Spinal cord (tissue), 10 donors: Measurements from ENCODE around the gene CREB5. TPM values are rescaled to one million over a fixed set of nuclear protein-coding genes. Genes with fewer than 3 reads are reported as not detected.

ENCODE experiments used
- DNase-seq, 6 donors: peaks; one replicate each; pipeline versions ENCODE4 v3.0.0 to v3.0.0-alpha.2; 2013 to 2015; ENCODE audit warnings: low spot score in 6 of 6, low read depth in 4 of 6
- H3K27ac ChIP-seq: one replicate; pipeline ENCODE4 v1.5.1; 2013; ENCODE audit warnings: low read depth, low read length, control low read depth
- H3K27me3 ChIP-seq: one replicate; pipeline ENCODE4 v1.6.1; 2013; ENCODE audit warnings: low read length; ENCODE audit not compliant: control insufficient read depth, insufficient read depth
- H3K36me3 ChIP-seq: one replicate; pipeline ENCODE4 v1.6.1; 2013; ENCODE audit warnings: low read length; ENCODE audit not compliant: control insufficient read depth, insufficient read depth
- H3K4me1 ChIP-seq: one replicate; pipeline ENCODE4 v1.6.1; 2013; ENCODE audit warnings: low read length; ENCODE audit not compliant: control insufficient read depth, insufficient read depth
- H3K4me3 ChIP-seq: one replicate; pipeline ENCODE4 v1.5.1; 2013; ENCODE audit warnings: low read depth, low read length, control low read depth
- H3K9me3 ChIP-seq: one replicate; pipeline ENCODE4 v1.6.1; 2013; ENCODE audit warnings: low read length; ENCODE audit not compliant: control insufficient read depth, insufficient read depth
- WGBS: methylation state at CpG from one replicate; pipeline ENCODE4 v1.1.5; 2013; ENCODE audit warnings: missing lambda C conversion rate; ENCODE audit not compliant: insufficient coverage; 5-methylcytosine and 5-hydroxymethylcytosine counted together
- polyA plus RNA-seq, 2 donors: library from polyadenylated mRNA; unstranded; fragments of 120-200 nt; gene quantifications; one replicate each; pipeline ENCODE4 v1.2.1, GENCODE V29; 2013; ENCODE audit not compliant: insufficient read length in 2 of 2
- total RNA-seq, 2 donors: library from RNA; depleted of rRNA in 1 of 2; stranded (reverse); fragments of 120-200 nt in 1 of 2; fragments of >200 nt in 1 of 2; gene quantifications; one replicate each; pipeline versions ENCODE4 v1.2.3 to v1.2.4, GENCODE V29; 2013 to 2014
- donor health status: healthy.

The CREB5 gene
- total and polyA plus RNA-seq, 4 donors, result 15.3 to 34.3 (median 17.0) TPM

DNA sequence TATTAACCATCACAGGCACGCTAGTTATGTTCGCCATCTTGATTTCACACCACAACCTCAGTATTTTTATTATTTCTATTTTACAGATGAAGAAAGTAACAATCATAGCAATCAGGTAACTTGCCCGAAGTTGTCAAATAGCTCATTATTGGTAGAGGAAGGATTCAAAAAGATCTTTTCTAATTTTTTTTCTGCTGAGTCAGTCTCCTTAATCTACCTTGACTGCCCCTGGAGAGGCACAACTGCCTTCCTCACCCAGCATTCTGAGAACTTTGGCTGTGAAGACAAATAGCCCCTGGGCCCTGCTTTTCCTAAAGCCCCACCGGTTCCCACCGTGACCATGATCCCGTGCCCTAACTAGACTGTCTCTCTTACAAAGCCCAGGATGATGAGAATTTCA lies 446.6 kb downstream of the CREB5 start:
- Histone ChIP-seq H3K36me3 (no peaks in the 10 kb centered on the region), H3K27ac (no peak overlapping the region), H3K9me3 (no peaks in the 10 kb centered on the region), H3K27me3 (peaks cover 2% of the 10 kb centered on the region), H3K4me3 (no peak overlapping the region), H3K4me1 (peaks cover 7% of the 10 kb centered on the region)
- no peak for DNase-seq
- WGBS, result 93% methylated on average over 2 of the region's 6 CpGs

DNA sequence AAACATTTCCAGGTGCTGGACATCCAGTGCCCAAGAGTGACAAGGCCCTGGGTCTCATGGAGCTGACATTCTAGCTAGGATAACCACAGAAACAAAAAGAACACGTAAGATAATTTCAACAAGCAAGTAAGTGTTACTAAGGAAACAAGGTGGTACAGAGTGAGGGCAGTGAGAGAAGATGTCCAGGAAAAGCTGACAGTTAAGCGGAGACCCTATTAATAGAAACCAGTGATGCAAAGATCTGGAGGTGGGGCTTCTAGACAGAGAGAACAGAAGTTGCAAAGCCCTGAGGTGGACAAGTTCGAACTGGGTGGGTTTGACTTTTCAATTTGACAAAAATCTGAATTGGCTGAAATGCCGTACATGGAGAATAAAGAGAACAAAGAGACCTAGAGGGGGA lies 449.5 kb downstream of the CREB5 start:
- H3K27ac ChIP-seq, result no peak overlapping the region
- H3K4me3 ChIP-seq, result no peak overlapping the region
- no peaks in the 10 kb centered on the region for H3K9me3 ChIP-seq
- WGBS, result 93% methylated on average over 4 of the region's 4 CpGs
- no peak for DNase-seq
- H3K27me3 ChIP-seq, result no peaks in the 10 kb centered on the region
- no peaks in the 10 kb centered on the region for H3K36me3 ChIP-seq
- no peaks in the 10 kb centered on the region for H3K4me1 ChIP-seq

DNA sequence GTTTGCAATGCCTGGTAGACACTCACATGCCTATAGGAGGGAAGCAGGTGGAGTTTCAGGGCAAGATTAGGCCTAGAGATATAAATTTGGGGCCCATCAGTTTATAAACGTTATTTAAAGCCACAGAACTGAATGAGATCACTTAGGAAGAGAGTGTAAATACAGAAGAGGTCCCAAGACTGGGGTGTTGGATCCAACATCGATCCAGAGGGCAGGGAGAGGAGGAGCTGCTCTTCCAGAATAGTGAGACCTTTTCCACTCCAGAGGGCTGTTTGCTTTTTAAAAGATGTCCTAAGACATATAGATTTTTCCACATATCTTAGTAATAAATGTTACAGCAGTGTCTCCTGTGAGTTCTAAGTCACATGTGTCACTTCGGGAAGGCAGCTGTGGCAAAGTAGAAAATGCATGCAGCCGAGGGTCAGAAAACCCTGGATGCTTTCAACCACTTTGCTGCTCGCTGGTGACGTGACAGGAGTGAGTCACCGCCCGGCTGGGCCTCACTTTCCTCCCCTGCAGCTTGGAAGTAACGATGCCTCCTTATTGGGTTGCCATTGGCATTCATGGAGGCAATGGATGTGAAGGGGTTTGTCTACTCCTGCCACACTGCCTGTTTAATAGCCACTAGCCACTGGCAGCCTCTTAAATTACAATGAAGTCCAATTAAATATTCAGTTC lies 450.4 kb downstream of the CREB5 start:
- H3K4me3 ChIP-seq, result no peak overlapping the region
- no peaks in the 10 kb centered on the region for H3K9me3 ChIP-seq
- no peak overlapping the region for H3K27ac ChIP-seq
- H3K4me1 ChIP-seq, result no peaks in the 10 kb centered on the region
- H3K36me3 ChIP-seq, result no peaks in the 10 kb centered on the region
- no peaks in the 10 kb centered on the region for H3K27me3 ChIP-seq
- WGBS, result 84% methylated on average over 6 of the region's 9 CpGs
- DNase-seq, result no peak

DNA sequence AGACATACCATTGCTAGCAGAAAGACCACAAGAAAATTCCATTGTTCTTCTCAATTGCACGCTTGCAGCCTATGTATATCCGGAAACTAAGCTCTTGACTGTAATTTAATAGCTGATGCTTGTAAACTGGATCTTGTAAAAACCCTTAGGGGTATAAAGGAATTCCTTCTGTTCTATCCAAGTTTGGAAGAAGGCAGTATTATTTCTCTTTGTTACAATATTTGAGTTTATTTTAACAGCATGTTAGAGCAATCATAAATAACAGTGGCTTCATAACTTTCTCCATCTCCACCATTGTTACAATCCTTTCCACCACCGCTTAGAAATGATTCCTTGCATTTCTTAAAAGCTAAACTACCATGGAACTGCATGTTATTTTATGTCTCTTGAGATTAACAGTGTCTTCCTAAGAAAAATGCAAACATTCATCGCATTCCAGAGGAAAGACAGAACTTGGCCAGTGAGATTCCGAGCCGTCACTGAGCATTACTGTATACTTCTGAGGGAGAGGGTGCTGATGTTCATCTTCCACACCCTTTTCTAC lies 453.4 kb downstream of the CREB5 start:
- Histone ChIP-seq H3K4me3 (no peak overlapping the region), H3K27ac (no peak overlapping the region), H3K4me1 (no peaks in the 10 kb centered on the region), H3K36me3 (no peaks in the 10 kb centered on the region), H3K9me3 (no peaks in the 10 kb centered on the region), H3K27me3 (no peaks in the 10 kb centered on the region)
- peak in 1 of 6 donors; percentile 13 for DNase-seq
- WGBS, result no CpG with 5 or more reads among the region's 6 CpGs

GRCh38 chr7:28868712-28869111 lies 456.4 kb downstream of the CREB5 start:
- DNase-seq, result no peak
- Histone ChIP-seq H3K4me3 (no peak overlapping the region), H3K27me3 (no peaks in the 10 kb centered on the region), H3K9me3 (no peaks in the 10 kb centered on the region), H3K4me1 (no peaks in the 10 kb centered on the region), H3K36me3 (no peaks in the 10 kb centered on the region), H3K27ac (no peak overlapping the region)
- WGBS, result no CpG with 5 or more reads among the region's 2 CpGs

GRCh38 chr7:28871077-28871476 lies 458.8 kb downstream of the CREB5 start:
- DNase-seq, result no peak
- WGBS, result no CpG with 5 or more reads among the region's 2 CpGs
- H3K9me3 ChIP-seq, result no peaks in the 10 kb centered on the region

DNA sequence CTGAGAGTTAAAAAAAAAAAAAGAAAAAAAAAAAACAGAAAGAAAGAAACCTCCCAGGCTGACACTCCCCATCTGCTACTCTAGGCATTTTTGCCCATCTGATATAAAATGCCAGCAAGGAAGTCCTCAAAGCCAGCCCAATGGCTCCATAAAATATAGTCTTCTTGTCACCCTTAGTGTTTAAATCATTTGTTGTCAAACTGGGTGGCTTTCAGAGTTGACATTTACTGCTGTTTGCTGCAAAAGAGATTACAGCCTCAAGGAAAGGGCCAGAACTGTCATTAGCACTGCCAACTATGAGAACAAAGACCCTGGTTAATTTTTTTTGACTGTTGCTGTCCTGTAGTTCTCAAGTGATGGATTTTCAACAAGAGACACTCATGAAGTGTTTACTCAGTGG lies 459.3 kb downstream of the CREB5 start:
- Histone ChIP-seq H3K4me3 (no peak overlapping the region), H3K9me3 (no peaks in the 10 kb centered on the region), H3K36me3 (no peaks in the 10 kb centered on the region), H3K4me1 (no peaks in the 10 kb centered on the region), H3K27me3 (no peaks in the 10 kb centered on the region), H3K27ac (no peak overlapping the region)
- peak in 2 of 6 donors; percentile 22 to 65 for DNase-seq

More at GRCh38 chr7:28871077-28871476, 458.8 kb downstream of the CREB5 start:
- H3K4me1 ChIP-seq, result no peaks in the 10 kb centered on the region
- no peaks in the 10 kb centered on the region for H3K27me3 ChIP-seq
- no peak overlapping the region for H3K27ac ChIP-seq
- no peak overlapping the region for H3K4me3 ChIP-seq
- no peaks in the 10 kb centered on the region for H3K36me3 ChIP-seq

DNA sequence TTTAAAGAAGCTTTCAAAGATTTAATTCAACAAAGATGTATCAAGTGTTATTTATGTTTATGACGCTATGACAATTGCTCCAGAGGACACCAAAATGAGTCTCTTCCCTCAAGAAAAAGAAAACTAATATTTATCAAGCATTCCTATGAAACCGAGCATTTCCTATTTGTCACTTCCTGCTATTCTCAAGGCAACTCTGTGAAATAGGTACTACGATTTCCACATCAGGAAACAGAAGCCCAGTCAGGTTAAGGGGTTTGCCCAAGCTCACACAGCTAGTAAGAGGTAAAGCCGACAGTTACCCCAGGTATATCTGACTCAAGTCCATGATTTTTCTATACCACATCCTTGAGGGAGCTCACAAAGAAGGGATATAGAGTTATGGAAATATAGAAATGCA lies 459.9 kb downstream of the CREB5 start:
- H3K4me1 ChIP-seq, result no peaks in the 10 kb centered on the region
- WGBS, result 80% methylated on average over 1 of the region's 4 CpGs
- H3K27ac ChIP-seq, result no peak overlapping the region
- H3K4me3 ChIP-seq, result no peak overlapping the region
- H3K36me3 ChIP-seq, result no peaks in the 10 kb centered on the region
- no peak for DNase-seq
- no peaks in the 10 kb centered on the region for H3K27me3 ChIP-seq
- H3K9me3 ChIP-seq, result no peaks in the 10 kb centered on the region

DNA sequence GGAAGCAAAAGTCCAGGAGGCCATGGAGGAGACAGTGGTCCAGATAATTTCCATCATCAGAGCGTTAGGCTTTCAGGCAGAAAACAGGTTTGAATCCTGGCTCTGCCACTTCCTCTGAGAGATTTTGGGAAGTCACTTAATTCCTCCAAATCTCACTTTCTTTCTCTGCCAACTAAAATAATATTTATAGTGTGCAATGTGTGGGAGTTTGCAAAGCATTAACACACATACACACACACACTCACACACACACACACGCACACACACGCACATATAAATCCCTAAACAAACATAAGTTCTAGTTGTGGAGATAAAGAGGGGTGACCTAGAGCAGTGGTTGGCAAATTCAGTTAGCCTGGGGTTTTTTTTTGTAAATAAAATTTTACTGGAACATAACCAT lies 461.0 kb downstream of the CREB5 start:
- Histone ChIP-seq H3K9me3 (no peaks in the 10 kb centered on the region), H3K27me3 (no peaks in the 10 kb centered on the region), H3K4me1 (no peaks in the 10 kb centered on the region), H3K36me3 (no peaks in the 10 kb centered on the region), H3K27ac (no peak overlapping the region), H3K4me3 (no peak overlapping the region)
- DNase-seq, result peak in 1 of 6 donors; percentile 17
- WGBS, result no CpG with 5 or more reads among the region's 3 CpGs

DNA sequence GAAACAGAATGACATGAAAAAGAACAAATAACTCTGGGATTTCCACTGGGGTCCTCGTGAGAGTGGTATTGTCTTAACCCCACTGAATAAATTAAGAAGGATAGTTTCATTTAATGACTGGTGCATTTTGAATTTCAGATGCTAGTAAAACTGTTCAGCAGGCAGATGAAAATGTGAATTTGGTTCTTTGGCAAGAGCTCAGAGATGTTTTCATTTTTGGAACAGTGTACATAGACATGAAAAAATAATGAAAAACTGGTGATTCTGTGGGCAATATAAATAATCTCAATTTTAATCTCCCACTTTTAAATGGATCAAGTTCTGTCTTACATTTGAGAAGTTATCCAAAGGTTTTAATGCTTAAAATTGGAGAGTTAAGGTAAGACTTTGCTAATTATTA lies 461.7 kb downstream of the CREB5 start:
- Histone ChIP-seq H3K27ac (no peak overlapping the region), H3K9me3 (no peaks in the 10 kb centered on the region), H3K4me3 (no peak overlapping the region), H3K4me1 (no peaks in the 10 kb centered on the region), H3K36me3 (no peaks in the 10 kb centered on the region), H3K27me3 (no peaks in the 10 kb centered on the region)
- no CpG with 5 or more reads among the region's 1 CpG for WGBS
- no peak for DNase-seq
